ENCODE measurements around the gene SLC7A6OS.

SLC7A6OS gene

DNA sequence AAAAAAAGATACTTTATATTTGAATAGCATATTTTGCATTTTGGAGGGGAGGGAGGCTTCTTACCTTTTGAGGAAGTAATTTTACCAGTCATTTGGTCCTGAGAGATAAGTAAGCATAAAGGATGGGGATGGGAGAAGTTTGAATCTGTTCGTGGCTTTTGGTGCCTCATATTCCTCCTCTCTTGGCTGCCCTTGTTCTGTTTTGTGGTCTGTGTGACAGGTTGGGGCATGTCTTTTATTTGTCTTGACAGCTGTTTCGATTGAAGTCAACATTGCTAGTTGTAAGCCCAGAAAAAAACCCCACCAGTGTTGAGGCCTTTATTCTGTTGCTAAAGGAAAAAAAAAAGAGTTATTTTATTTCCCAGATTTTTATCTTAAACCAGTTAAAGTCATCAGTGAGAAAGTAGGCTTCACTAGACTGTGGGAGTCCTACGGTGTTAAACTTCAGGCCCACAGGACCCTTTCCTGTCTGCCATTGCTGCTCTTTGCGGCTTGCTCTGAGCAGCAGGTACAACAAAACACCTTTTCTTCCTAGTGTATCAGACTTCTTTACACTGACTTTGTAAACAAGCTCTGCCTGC, 35.0 kb downstream of the SLC7A6OS start:
- DNase-seq = no peak

DNA sequence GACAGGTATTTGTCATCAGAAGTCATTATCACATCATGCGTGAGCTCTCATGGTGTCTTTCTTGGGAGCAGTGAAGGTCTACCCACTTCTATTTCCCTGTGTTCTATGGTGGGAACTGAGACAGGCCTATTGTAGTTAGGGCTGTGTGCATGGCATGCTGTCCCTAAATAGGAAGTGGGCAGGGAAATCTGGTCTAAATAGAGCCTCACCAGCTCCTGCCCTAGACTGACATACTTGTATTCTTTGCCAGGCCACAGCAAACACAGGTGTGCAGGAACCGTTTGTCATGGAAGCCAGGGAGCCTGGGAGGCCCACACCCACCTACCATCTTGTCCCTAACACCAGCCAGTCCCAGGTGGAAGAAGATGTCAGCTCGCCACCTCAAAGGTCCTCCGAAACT, 36.3 kb downstream of the SLC7A6OS start:
- DNase-seq = no peak

DNA sequence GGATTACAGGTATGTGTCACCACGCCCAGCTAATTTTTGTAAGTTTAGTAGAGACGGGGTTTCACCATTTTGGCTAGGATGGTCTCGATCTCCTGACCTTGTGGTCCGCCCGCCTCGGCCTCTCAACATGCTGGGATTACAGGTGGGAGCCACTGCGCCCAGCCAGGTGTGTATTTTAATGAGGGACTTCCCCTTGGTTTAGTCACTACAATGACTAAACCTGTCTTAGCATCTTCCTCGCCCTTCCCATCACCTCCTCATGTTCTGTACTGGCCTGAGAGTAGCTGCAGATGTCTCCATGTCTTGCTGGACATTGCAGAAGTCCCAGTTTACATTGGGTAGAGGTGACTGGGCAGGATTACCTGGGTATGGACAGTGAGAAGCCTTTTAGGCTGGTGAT, 36.9 kb downstream of the SLC7A6OS start:
- no peak for DNase-seq

DNA sequence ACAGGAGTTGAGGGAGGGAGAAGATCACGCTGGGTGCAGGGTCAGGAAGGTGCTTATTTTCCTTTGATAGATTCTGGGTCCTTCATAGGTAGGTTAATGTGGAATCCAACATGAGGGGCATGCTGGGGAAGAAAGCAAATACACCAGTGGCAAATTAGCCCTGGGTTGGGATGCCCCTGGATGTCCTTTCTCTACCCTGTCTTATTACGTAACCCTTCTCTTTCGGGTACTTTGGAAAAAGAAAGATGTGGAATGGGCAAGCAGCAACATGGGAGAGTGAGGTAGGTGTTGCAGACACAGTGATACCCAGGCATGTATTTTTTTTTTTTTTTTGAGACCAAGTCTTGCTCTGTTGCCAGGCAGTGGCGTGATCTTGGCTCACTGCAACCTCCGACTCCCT, 37.3 kb downstream of the SLC7A6OS start:
- no peak for DNase-seq

DNA sequence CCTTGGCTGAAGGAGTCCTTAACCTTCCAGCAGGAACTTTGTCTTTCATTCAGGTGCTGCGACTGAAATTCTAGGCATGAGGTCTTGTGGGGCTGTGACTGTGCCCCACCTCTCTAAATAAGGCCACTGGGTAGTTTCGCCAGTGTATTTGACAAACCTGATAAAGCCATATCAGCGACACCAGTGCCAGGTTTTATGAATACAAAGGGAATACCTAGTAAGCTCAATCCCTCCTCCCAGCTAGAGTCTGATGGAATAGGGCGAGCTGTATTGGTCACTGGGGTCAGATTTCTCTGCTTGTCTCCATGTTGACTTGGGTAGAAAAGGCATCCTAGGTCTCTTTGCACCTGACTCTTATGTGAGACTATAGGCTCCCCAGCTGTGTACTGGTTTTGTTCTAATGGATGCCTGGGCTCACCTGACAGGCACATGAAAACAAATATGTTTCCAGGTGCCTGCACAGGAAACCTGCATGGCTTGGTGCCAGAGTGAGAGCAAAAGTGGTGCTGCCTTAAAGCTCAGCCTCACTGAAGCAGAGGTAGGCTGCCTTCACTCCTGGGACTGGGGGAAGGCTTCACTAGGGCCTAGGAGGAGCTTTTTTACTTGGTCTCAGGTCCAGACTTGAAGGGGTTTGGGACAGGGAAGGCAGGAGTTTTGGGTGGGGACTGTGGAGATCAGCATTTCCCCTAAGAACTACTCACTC, 38.1 kb downstream of the SLC7A6OS start:
- DNase-seq = no peak

DNA sequence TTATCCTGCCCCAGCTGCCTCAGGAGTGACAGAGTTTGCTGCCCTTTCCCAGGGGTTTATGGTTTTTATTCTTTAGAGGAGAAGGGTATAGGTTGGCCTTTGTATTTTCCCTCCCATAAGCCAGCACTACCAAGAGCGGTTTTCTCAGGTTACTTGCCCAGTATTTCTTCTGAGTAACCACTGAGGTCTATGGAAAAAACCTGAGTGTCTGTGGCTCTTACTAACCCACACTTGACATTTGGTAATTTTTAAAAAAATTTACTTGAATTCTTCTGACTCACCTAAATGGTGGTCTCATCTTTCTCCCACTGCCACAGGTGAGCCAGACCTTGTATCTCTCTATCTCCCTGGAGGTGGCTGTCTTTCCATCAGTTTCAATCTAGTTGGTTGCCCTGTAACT, 40.4 kb downstream of the SLC7A6OS start:
- DNase-seq = no peak

DNA sequence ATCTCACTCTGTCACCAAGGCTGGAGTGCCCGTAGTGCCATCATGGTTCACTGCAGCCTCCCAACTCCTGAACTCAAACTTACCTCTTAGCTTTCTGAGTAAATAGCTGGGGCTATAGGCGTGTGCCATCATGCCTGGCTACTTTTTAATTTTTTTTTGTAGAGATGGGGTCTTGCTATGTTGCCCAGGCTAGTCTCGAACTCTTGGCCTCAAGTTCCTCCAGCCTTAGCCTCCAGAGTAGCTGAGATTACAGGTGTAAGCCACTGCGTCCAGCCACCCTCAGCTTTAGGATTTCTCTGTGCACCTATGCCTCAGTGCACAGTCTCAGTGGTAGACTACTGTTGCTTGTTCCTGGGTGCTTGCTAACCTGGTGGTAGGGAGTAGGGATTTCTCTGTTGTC, 41.0 kb downstream of the SLC7A6OS start:
- DNase-seq = no peak

DNA sequence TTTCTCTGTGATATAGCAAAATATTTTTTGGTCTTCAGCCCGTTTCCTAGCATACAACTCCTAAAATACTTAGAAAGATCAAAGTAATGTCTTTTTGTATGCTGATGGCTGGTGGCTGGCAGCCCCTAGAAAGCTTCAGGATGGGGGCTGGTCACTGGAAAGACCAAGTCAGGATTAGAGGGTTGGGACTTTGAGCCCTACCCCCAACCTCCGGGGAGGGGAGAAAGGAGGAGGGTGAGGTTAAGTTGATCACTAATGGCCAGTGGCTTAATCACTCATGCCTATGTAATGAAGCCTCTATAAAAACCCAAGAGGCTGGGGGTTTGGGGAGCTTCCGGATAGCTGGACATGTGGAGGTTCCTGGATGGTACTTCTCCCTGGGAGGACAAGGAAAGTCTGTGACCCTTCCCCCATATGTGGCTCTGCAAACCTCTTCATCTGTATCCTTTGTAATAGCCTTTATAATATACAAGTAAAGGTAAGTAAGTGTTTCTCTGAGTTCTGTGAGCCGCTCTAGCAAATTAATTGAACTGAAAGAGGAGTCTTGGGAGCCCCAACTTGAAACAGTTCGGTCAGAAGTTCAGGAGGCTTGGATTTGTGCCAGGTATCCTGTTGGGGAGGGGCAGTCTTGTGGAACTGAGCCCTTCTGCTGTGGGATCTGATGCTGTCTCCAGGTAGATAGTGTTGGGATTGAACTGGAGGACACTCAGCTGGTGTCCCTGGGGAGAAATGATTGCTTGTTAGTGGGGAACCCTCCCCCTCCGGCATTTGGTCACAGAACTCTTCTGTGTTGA, 42.9 kb downstream of the SLC7A6OS start:
- no peak for DNase-seq

DNA sequence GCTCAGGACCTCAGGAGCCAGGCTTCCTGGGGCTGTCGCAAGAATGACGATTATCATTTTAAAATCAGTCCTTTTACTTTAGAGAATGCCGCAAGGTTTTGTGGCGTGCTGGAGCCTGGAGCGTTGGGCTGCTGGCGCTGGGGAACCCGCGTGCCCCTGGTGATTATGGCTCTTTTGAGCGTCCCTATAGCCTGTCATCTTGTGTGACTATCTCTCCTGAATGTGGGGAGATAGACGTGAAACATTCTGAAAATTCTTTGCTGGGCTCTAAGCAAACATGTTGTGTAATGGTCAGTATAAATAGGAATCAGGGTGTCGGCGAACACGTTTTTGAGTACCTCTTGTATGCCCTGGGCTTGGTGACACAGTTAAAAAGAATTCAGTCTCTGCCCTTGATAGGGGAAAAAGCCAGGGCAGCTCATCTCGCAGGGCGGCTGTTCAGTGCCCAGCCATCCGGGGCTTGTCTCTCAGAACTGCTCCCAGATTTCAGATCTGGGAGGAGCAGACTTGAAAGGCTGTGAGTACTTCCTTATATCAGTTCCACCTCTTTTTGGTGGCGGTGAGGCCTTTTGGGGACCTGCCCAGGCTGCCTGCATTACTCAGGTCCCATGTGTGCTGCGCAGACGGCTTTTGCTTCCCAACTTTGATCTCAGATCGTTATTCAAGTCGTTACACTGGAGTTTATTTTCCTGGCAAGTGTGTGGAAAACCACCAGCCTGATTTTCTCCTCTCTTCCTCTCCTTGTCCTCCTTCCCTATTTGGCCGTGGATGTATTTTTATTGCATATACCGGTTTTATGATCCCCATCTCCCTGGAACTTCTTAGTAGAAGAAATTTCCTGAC, 45.4 kb downstream of the SLC7A6OS start:
- peak; percentile 33 for DNase-seq

DNA sequence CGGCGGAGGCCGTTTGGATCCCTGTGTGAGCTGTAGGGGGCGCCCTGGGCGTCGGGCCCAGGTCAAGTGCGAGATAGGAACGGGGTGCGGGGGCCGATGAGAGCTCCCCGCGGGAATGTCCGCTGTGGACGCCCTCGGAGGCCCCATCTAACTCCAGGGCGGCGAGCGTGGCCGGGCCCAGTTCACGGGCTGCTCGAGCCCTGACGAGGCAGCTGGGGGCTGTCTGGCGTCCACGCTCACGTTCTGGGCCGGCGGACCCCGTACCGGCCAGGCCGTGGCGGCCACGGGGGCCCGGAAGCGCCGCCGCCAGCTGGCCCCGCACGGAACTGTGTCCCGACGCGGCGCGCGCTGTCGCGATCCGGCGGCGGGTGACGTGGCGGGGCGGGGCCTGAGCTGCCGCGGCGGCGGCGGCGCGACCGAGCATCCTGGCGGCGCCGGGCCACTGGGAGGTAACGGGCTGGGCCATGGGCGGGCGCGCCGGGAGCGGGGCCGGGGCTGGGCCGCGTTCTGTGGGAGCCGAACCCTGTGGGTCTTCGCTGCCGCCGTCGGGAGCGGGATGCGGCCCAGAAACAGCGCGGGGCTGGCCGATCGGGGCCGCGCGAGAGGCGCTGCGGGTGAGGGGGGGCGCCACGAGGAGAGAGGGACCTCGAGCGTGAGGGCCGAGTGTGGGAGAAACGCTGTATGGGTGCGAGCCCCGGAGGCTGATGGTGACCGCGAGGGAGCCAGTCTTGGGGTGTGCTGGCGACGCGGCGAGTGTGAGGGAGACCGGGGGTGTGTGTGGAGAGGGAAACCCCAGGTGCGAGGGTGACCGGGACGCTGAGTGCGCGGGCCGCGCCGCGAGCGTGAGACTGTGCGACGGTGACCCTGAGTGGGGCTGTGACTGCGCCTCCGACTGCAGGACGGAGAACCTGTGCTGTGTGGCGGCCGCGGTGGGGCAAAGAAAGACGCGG, 46.3 kb downstream of the SLC7A6OS start, which contains the start of gene SLC7A6:
SLC7A6 (plus strand) TSS at position 399 of the 950 bp plus-strand sequence. CDS start 10,201 bp downstream, outside the sequence.
- no peak for DNase-seq

DNA sequence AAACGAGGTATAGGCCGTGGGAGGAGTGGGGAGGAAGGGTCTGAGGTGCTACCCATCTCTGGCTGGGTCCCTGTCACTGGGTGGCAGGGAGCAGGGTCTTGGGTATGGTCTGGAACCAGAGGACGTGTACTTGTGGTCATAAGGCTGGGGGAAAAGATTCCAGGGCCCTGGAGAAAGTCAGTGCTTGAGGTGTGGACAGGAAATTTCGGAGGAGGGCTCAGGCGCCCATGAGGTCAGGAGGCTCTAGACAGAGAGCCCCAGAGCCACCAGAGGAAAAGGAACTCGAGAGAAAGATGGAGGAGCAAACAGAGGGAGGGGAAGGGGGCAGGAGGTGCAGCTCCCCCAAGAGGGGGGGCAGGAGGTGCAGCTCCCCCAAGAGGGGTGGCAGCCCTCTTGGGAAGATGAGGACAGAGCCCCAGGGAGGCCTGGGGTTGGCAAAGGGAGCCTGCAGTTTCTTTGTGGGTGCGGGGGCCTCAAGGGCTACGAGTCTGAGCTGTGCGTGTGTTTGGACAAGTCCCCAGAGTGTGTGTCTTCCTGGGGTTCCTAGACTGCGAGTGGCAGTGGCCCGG, 47.1 kb downstream of the SLC7A6OS start:
- DNase-seq = no peak

DNA sequence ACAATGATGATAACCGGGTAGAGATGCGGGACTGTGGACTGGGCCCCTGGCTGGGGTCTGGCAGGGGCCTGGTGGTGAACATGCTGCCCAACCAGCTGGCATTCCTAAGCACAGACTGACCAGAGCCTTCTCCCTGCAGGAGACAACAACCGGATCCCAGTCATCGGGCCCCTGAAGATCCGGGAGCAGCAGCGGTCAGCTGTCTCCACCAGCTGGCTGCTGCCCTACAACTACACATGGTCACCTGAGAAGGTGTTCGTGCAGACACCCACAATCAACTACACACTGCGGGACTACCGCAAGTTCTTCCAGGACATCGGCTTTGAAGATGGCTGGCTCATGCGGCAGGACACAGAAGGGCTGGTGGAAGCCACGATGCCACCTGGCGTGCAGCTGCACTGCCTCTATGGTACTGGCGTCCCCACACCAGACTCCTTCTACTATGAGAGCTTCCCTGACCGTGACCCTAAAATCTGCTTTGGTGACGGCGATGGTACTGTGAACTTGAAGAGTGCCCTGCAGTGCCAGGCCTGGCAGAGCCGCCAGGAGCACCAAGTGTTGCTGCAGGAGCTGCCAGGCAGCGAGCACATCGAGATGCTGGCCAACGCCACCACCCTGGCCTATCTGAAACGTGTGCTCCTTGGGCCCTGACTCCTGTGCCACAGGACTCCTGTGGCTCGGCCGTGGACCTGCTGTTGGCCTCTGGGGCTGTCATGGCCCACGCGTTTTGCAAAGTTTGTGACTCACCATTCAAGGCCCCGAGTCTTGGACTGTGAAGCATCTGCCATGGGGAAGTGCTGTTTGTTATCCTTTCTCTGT, 51.5 kb downstream of the SLC7A6OS start:
- DNase-seq = no peak

DNA sequence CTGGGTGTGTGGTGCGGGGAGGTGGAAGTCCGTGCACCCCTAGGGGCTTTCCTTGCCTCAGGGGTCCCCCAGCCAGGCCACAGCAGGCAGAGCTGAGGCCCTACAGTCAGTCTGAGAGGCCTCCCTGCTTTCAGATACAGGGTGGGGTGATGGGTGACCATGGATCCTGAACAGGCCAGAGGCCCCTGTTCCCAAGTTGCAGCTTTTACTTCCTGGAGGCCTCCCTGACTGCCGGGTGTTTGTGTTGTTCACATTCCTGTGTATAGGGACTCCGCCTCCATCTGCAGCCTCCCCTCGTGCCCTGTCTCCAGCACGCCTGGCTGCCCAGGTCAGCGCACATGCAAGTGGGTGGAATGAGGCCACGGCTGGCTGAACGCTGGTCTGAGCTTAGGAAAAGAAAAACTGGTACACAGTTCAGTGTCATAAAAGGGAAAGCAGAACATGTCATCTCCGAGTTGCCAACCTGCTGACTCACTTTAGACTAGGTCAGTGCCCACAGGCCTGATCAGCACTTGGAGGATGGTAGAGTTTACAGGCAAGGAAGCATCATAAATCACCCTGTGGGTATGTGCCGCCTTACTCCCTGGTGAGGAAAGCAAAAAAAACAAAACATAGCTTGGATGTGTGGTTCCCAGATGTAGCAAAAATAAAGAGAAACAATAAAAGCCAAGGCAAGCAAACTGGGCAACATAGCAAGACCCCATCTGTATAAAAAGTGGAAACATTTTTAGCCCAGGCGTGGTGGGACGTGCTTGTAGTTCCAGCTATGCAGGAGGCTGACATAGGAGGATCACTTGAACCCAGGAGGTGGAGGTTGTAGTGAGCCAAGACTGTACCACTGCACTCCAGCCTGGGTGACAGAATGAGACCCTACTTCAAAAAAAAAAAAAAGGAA, 52.6 kb downstream of the SLC7A6OS start:
- DNase-seq = no peak

DNA sequence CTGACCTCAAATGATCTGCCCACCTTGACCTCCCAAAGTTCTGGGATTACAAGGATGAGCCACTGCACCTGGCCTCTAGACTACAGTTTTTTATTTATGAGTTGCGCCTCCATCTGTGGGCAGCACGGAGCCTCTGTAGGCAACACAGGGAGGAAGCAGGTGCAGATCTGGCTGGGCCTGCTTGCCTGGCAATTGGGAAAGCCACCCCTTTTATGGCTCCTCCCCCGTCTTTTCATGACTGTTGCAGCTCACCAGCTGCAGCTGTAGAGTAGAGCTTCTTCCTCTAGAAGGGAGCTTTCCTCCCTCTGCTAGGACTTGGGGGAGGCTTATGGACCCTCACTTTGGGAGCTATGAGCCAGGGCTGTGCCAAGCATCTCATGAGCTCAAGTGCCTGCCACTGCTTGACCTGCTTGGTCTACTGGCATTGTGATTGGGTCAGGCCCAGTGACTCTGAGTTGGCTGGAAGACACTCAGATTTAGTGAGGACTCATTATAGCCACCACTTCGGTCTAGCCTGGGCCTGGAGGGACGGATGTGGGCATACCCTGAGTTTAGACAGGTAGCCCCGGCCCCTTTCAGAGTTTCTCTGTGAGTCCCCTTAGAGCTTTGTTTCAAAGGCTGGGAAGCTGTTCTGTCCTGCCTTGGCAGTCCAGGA, 53.4 kb downstream of the SLC7A6OS start:
- no peak for DNase-seq

DNA sequence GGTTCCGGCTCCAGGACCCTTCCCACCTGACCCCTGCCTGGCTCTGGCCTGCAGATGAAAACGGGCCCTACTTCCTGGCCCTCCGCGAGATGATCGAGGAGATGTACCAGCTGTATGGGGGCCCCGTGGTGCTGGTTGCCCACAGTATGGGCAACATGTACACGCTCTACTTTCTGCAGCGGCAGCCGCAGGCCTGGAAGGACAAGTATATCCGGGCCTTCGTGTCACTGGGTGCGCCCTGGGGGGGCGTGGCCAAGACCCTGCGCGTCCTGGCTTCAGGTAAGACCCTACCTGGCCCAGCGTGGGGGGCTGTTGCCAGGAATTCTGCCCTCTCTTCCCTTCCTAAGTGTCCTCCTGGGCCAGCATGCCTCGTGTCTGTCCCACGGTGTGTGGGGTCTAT, 55.0 kb downstream of the SLC7A6OS start:
- DNase-seq = no peak

DNA sequence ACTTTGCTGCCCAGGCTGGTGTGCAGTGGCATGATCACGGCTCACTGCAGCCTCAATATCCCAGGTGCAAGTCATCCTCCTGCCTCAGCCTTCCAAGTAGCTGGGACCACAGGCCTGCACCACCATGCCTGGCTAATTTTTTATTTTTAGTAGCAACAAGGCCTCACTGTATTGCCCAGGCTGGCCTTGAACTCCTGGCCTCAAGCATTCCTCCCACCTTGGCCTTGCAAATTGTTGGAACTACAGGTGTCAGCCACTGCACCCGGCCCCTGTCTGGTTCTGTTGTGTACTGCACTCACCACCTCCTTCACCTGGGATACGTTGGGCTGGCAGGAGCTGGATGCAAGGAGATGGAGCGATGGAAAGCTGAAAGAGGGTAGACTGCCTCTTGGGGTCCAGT, 57.0 kb downstream of the SLC7A6OS start:
- no peak for DNase-seq

DNA sequence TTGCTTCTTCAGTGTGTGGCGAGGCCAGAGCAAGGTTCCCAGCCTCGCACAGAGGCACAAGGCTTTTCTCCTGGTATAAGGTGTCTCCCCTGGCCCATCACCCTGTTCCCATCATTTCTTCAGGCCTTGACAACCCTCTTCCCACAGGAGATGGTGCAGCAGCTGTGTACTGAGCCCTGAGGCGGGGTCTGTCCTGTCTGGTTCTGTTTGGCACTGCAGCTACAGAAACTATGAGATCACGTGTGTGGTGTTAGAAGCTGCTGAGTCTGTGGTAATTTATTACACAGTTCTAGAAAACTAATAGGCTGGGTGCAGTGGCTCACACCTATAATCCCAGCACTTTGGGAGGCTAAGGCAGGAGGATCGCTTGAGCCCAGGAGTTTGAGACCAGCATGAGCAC, 58.4 kb downstream of the SLC7A6OS start:
- DNase-seq = no peak

DNA sequence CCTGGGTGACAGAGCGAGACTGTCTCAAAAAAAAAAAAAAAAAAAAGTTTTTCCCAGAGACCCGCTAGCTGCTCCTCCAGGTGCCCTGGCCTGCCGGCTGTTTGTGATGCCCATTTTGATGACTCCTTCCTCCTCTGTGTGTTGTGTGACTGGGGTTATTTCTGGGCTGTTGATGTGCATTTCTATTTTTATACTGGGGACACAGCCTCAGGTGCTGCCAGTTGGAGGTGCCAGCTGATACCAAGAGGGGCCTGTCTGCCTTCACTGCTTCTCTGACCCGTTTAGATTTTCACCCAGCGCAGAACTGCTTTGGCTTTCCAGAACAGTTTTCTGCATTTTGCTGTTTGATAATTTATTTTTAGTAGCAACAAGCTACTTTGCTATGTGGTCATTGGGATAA, 58.9 kb downstream of the SLC7A6OS start:
- DNase-seq = no peak

DNA sequence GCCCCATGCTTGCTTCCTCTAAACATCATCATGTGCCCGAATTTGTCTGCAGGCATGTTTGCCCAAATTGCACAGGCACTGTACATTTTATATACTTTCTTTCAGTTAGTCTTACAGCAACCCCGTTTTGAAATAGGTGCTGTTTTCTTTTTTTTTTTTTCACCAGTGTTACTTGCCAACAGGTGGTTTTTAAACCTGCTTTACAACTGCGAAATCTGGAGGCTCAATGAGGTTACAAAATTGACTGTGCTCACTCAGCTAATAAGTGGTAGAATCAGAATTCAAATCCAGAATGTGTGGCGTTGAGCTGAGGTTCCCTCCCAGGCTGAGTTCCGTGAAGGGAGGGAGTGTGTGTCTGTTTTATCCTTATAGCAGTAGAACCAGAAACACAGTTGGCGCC, 59.8 kb downstream of the SLC7A6OS start:
- DNase-seq = no peak
